Left ventricle myocardium superior (tissue), 1 donor: ENCODE results near the gene PYGL. TPM values are rescaled to one million over a fixed set of nuclear protein-coding genes. Genes with fewer than 3 reads are reported as not detected.
"Not testable (repeated sequence)": the region's sequence is repeated elsewhere in the genome, so short reads cannot be mapped to it uniquely, and the experiment has no call there.

Experiments used
- ATAC-seq: fragments of 200-7000 bp; cut with Tn5 transposase; one replicate; pipeline ENCODE4 v1.9.1; 2020; ENCODE audit warnings: mild to moderate bottlenecking, moderate library complexity
- DNase-seq: peaks from one replicate; pipeline ENCODE4 v3.0.0-alpha.2; 2020
- intact Hi-C: fragments of 100-400 bp; cut with micrococcal nuclease; formaldehyde crosslinking; loops from one replicate; pipeline ENCODE4 v1.11.0; 2022
- total RNA-seq: library from RNA; stranded (reverse); fragmentation: NEBNext Ultra II Directional; extraction: Animal tissue kit (Norgen Biotek cat#: 25700); gene quantifications from one replicate; pipeline ENCODE4 v1.2.1, GENCODE V29; 2021
- donor health status: DM: no; HTN: yes; CAD: no; lungs with severe emphysema.

Gene PYGL
- total RNA-seq, 1 donor from 2014 or later = 6.6 TPM

DNA sequence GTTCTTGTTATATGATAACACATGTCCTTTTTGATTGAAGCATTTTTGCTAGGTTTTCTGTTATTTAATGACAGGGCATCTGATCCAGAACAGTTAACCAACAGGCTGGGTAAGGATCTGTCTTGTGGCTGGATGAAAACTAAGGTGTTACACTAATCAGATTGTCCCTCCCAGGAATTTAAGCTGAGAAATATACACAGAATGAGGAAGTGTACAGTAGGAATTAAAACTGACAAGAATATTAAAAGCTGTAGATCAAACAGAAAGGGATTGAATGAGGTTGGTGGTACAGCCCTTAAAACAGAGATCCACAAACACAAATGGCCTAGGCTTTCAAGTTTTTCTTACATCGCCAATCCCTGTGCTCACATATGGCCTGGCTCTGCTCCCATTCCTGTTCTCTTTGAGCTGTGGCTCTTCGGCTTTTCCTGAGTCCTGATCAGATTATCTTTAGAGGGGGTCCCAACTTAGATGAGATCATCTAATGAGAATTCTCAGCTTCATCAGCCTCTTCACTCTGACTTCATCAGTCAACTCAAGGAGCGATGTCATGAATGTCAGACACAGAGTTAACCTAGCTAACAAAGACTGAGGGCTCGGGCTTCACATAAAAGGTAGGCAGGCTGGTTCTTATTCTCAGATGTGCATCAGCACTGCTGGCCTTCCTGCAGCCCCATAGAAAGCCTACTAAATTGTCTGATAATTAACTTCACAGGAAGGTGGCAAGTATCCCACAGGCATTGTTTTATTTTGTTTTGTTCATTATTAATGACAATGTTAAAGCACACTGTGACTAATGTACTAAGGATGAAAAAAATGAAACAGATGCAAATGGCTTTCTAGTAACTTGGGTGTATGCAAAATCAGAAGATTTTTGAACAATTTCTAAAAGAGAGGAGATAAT lies 11.4 kb downstream of the PYGL start:
- DNase-seq (no peak), ATAC-seq (no peak)
- intact Hi-C loops = no loop called here

DNA sequence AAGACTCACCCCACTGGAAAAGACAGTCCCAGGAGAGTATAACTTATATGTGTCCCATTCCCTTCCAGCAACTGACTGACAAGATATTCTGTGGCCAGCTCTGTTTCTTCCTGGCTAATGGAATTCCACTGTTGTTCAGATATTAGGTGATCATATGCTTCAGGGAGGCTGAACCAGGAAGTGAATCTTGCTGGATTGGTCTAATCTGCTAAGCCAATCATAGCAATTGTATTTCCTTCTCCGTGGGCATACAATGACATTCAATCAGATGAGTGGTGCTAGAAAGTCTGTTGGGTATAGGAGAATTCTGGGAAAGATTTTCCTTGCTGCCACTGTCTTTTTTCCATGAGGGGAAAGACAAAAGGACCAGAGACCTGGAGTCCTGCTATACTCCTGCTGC lies 12.1 kb downstream of the PYGL start:
- DNase-seq (no peak), ATAC-seq (no peak)
- intact Hi-C loops = no loop called here

DNA sequence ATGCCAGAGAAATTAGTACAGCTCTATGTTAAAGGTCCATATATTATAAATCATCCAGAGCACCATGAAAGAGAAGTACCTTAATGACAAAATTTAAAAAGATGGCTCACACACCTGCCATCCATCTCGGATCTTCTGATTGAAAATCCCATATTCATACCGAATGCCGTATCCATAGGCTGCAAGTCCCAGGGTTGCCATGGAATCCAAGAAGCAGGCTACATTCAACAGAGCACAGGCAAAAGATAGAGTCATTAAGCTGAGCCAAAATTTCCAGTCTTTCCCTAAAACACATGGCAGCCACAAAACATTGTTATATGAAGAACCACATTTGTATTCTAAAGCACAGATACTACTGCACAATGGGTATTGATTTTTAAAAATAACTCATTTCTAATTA lies 12.7 kb downstream of the PYGL start:
- intact Hi-C loops = no loop called here
- ATAC-seq (no peak), DNase-seq (no peak)

DNA sequence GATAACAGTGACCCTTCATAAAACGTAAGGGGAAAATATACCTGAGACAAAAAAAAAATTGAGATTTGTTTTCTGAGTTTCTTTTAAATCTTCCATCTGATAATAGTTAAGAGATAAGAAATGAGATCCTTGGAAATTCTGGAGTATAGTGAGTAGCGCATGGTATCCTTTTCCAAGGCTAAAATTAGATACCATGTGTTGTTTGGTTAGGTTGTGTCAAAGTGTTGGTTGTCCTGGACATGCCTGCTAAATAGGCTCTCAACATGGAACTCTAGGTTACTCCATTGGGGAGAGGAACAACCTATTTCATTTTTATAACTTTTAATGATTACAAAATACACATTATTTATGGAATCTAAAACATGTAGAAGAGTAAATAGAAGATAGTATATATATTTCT lies 14.8 kb downstream of the PYGL start:
- no peak for DNase-seq
- intact Hi-C loops = no loop called here
- ATAC-seq = no peak

DNA sequence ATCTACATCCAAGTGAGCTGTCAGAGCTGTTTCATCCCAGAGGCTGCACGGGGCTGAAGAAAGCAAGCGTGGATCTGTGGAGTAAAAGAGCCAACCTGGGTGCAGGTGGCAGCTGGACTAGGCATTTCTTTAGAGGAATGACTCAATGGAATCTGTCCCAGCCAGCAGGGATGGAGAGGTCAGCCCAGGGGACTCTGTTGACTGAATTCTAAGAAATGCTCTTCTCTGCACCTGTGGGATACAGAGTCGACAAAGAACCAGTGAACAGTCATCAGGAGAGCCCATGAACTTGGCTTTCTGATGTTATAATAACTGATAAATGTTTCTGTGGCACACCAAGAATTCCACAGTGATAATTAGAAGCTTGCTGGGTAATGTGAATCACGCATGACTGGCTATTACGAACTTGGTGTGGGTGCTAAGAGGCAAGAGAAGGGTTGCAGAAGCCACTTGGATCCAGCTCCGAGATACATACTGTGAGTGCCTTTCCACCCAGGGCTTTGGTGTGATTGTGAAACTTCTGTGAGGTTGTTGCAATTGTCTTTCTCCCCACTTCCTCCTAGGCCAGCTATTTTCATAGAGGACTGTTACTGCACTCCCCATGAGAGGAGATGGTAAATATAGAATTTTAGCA lies 16.2 kb downstream of the PYGL start:
- DNase-seq (no peak), ATAC-seq (peak; percentile 78)
- intact Hi-C loops = no loop called here

DNA sequence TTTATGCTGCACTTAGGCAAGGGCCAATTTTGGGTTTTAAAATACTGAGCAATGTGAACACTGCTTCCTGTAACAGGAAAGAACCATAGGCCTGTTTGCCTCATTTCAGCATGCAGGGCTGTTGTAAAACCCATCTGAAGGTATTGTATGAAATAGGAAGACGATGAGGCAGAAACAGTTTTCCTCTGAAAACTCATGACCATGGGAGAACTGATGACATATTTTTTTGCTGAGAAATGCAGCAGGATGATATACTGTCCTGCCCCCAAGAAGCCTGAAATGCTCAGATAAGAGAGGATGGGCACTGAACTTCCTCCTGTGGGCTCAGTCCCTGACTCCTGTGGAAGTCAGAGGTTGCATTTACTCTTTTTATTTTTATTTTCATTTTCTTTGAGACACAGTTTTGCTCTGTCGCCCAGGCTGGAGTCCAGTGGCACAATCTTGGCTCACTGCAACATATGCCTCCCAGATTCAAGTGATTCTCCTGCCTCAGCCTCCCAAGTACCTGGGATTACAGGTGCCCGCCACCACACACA lies 17.4 kb downstream of the PYGL start:
- intact Hi-C loops = no loop called here
- ATAC-seq (peak; percentile 59), DNase-seq (no peak)

DNA sequence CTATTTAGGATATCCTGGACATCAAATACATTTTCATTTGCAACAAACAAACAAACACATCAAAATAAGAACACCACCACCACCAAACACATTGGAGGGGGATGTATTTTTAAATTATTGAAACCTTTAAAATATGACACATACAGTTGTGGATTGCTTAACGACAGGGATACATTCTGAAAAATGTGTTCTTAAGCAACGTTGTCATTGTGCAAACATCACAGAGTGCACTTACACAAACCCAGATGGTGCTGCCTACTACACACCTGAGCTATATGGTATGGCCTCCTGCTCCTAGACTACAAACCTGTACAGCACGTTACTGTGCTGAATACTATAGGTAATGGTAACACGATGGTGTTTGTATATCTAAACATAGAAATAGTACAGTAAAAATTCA lies 19.4 kb downstream of the PYGL start:
- DNase-seq (no peak), ATAC-seq (no peak)
- intact Hi-C loops = no loop called here

DNA sequence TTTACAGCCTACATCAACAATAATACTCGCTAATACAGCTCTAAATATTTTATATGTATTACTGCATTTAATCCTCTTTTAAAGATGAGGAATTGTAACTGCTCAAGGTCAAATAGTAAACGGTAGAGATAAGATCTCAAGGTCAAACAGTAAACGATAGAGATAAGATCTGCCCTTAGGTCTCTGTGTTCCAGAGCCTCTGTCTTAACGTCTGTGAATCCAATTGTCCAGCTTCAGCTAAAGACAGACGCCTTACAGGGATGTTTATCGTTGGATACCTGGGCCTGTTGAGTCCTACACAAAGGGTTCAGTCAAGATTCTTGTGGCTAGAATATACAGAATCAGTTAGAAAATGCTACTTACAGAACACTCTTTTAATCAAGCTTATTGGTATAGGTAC lies 20.0 kb downstream of the PYGL start:
- DNase-seq (no peak), ATAC-seq (no peak)
- intact Hi-C loops = no loop called here

DNA sequence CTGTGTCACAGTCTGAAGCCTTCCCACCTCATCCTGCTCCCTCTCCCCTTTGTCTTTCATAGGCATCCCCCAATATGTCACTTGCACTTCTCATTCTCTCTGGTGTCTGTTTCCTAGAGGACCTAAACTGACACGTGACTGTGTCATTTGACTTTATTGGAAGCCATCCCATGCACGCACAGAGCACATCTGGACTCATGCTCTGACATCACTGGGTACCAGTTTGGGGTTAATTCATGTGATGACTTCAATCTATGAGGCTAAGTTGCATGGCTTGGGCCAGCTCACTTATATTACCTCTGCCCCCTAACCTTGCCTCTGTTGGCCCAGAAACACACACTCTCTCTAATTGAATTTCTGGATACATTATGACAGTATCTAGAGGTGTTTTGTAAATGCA lies 21.5 kb downstream of the PYGL start:
- DNase-seq = no peak
- intact Hi-C loops = no loop called here
- no peak for ATAC-seq

DNA sequence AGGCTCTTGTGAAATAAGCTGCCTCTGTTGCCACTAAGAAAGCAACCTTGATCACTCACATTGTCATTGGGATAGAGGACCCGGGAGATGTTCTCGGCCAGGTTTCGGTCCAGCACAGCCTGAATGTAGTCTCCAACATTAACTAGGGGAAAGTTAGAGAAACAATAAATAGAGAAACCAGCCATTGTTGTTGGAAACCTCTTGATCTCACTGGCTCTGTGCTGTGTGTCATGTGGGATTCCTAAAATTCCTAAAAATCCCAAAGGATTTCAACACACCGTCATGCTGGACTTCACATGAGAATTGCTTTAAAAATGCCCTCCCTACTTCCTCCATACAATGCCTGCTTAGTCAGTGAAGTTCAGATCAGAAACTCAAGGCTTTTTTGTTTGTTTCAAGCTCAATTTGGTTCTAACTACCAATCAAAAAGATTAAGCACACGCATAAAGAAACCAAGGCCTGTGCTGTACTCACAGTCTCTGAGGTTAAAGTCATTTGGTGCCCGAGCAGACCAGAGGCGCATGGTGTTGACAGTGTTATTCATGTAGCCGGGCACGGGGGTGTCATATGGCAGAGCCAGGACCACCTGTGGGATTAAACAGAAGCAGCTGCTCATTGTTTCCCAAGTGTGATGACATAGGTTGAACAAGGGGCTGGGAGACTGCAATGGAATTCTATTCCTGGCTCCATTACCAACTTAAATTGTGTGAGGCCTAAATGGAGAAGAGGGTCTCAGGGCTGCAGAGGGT lies 23.6 kb downstream of the PYGL start:
- intact Hi-C loops = no loop called here
- ATAC-seq (no peak), DNase-seq (no peak)

DNA sequence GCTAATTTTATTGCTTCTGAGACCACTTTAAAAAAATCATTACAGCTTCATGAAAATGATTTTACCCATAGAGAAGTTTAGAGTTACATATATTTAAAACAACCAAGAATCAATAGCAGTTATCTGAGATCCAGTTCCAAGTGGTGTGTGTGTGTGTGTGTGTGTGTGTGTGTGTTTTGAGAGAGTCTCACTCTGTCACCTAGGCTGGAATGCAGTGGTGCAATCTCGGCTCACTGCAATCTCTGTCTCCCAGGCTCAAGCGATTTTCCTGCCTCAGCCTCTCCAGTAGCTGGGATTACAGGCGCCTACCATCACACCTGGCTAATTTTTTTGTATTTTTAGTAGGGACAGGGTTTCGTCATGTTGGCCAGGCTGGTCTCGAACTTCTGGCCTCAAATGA lies 24.8 kb downstream of the PYGL start:
- DNase-seq, ATAC-seq, intact Hi-C loops: not testable (repeated sequence)

DNA sequence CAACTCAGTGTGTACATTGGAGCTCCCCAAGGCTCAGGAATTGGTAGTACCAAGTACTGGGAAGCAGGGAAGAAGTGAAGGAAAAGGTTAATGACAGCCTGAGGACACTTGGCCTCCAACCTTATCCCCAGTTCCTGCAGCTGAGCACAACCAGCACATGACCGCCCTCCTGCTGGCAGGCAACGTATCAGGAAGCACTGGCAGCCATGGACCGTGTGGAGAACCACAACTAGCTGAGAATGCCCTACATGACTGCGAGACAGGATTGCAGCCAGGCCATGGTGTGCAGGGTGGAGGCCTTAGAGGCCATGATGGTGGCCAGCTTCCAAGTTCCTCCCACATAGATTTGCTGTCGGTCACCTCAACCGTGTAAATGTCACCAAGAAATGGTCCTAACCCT lies 26.8 kb downstream of the PYGL start:
- intact Hi-C loops = no loop called here
- ATAC-seq (no peak), DNase-seq (no peak)

DNA sequence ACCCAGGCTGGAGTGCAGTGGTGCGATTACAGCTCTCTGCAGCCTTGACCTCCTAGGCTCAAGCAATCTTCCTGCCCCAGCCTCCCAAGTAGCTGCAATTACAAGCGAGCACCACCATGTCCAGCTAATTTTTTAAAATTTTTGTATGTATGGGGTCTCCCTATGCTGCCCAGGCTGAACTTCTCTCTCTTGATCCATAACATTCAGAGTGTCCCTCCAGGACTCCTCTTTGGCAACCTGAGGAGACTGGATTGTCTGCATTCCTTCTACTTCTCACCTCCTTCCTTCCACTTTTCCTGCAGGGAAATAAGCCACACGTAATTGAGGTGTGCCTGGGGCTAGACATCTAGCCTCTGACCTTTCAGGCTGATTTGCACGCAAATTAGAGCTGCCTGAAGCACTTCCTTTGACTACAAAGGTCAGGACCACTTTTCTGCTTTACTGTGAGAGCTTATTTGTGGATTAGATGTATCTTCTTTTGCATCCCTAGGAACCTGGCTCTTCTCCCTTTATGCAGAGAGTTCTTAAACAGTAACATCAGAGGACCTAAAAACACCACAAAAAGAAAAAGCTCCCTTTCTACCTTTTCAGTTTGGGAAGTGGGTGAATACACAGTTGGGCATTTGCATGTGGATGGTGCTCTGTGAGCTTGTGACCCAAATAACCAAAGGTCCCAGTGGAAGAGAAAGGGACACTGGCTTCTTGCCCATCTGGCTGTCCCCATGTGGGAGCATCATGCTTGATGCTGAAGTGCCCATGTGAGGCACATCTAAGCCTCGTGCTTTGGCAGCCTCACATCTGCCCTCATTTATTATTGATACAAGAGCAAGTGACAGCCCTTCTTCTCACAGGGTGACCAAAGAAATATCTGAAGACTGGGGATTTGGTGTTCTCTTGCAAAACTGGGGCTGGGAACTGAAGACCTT lies 33.5 kb downstream of the PYGL start:
- ATAC-seq (no peak), DNase-seq (no peak)
- intact Hi-C loops = no loop called here

DNA sequence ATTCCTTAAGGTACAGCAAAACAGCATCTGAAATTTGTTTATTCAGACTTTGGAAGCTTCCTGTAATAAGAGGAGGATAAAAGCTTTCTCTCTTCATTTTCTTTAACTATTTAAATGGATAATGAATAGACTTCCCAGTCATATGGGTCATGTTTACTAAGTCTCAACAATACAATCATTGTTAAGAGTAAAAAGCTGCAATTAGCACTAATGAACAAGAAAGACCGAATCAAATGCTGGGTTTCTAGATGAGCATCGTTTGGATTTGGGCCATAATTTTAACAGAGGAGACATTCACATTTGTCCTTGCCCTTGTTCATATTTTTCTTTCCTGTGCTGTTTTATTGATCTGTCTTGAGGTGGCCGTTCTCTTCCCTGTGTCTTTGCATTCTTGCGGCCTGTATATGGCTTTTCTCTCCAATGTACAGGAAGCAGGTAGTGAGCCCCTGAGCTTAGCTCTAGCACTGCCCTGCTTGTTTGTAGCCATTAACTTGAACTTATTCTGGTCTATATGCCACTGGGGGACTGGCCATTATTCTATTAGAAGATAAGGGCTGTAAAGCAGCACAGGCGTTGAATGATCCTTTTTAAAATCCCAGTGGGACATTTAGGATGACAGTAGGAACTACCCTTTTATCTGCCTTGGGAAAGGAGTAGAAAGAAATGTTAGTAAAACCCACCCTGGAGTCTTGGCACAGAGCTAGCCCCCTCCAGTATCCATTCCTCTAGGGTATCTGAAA lies 37.8 kb downstream of the PYGL start:
- intact Hi-C loops = no loop called here
- DNase-seq = no peak
- ATAC-seq = no peak

DNA sequence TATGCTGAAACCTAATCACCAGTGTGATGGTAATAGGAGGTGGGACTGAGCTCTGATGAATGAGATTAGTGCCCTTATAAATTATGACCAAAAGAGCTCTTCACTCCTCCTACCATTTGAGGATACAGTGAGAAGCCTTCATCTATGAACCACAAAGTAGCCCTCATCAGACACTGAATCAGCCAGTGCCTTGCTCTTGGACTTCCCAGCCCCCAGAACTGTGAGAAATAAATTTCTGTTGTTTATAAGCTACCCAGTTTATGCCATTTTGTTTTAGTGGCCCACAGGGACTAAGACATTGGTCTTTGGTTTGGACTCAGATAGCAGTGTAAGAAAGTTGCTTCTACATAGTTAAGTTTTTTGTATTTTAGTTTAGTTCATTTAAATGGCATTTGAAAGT lies 39.6 kb downstream of the PYGL start:
- no peak for DNase-seq
- no peak for ATAC-seq
- intact Hi-C loops = no loop called here

DNA sequence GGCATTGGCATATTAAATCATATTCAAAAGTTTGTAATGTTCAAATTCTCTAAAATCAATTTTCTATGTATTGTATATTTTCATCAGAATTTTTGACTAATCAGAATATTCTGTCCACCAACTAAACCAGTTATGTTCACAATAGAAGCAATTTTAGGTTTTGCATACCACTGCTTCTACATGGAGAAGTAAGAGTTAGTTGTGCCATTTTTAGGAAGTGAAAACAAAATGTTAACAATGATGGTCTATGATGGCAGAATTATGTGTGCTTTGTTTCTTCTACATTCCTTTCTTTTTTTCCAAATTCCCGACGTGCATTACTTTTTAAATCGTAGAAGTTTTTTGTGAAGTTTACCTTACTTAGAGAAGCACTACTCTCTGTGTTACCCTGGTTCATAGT lies 42.9 kb downstream of the PYGL start:
- ATAC-seq (no peak), DNase-seq (no peak)
- intact Hi-C loops = no loop called here

DNA sequence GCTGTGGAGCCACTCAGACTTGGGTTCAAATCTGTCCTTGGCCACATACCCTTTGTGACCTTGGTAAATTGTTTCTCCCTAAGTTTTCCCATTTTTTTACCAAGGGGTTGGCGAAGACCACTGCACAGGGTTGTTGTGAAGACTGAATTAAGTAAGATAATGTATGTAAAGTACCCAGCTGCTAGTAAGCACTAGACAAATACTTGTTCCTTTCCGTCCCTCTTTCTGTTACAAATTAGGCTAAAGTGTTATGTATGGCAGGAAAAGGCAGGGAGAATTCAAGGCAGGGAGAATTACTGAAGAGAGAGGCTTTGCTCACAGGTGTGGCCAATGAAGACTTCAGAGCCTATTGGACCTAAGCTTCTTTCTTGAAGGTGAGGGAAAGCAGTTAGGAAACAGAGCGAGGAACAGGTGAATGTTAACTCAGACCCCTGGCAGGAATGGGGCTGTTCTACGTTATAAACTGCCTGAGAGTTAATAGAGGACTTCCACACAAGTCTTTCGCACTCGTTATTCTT lies 46.6 kb downstream of the PYGL start:
- DNase-seq (no peak), ATAC-seq (no peak)
- intact Hi-C loops = no loop called here

DNA sequence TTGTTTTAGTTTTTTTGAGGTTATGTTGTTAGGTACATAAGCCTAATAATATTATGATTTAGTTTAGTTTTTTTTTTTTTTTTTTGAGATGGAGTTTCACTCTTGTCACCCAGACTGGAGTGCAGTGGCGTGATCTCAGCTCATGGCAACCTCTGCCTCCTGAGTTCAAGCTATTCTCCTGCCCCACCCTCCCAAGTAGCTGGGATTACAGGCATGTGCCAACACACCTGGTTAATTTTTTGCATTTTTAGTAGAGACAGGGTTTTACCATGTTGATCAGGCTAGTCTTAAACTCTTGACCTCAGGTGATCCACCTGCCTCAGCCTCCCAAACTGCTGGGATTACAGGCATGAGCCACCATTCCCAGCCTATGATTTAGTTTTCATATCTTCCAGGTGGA lies 47.3 kb downstream of the PYGL start:
- DNase-seq, ATAC-seq, intact Hi-C loops: not testable (repeated sequence)
